ENCODE data around the gene HDAC9. TPM values are rescaled to one million over a fixed set of nuclear protein-coding genes. Genes with fewer than 3 reads are reported as not detected.

Gene HDAC9
- total RNA-seq, 4 donors from 2014 or later, result 10.3 to 48.4 (median 12.2) TPM

DNA sequence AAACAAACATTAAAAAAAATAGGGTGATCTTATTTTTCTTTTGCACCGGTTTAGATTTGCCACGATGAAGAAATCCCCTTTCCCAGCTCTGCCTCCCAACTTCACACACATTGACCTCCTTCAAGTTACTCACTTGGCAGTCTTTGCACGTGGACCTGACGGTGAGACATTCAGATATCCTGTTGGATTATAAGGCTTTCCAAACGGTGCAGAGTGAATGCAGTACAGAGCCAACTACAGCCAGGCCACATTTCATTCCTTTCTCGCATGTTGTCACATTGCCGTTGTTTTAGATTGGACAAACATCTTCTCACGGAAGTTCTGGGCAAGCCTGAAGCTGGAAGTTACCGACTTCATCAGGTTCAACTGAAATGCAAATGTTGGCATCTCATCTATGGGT is 159.2 kb downstream of the HDAC9 start:
- Histone ChIP-seq H3K36me3 (no peaks in the 10 kb centered on the region), H3K4me1 (peaks cover 0 to 9% (median 3%) of the 10 kb centered on the region in 4 donors), H3K9me3 (no peaks in the 10 kb centered on the region), H3K27me3 (no peaks in the 10 kb centered on the region), H3K27ac (no peak overlapping the region), H3K4me3 (no peak overlapping the region)
- DNase-seq (ENCODE audit: low spot score in 2 of 2), result no peak
- WGBS, 2 donors, result 85 to 90% methylated on average over 9 of the region's 9 CpGs
- TF ChIP-seq EP300 (IDR thresholded peaks at IDR 0.05), result no peak
- TF ChIP-seq, protein P1, sequence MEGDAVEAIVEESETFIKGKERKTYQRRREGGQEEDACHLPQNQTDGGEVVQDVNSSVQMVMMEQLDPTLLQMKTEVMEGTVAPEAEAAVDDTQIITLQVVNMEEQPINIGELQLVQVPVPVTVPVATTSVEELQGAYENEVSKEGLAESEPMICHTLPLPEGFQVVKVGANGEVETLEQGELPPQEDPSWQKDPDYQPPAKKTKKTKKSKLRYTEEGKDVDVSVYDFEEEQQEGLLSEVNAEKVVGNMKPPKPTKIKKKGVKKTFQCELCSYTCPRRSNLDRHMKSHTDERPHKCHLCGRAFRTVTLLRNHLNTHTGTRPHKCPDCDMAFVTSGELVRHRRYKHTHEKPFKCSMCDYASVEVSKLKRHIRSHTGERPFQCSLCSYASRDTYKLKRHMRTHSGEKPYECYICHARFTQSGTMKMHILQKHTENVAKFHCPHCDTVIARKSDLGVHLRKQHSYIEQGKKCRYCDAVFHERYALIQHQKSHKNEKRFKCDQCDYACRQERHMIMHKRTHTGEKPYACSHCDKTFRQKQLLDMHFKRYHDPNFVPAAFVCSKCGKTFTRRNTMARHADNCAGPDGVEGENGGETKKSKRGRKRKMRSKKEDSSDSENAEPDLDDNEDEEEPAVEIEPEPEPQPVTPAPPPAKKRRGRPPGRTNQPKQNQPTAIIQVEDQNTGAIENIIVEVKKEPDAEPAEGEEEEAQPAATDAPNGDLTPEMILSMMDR (IDR thresholded peaks at IDR 0.05), result no peak
- TF ChIP-seq POLR2A (IDR thresholded peaks at IDR 0.05), result no peak

DNA sequence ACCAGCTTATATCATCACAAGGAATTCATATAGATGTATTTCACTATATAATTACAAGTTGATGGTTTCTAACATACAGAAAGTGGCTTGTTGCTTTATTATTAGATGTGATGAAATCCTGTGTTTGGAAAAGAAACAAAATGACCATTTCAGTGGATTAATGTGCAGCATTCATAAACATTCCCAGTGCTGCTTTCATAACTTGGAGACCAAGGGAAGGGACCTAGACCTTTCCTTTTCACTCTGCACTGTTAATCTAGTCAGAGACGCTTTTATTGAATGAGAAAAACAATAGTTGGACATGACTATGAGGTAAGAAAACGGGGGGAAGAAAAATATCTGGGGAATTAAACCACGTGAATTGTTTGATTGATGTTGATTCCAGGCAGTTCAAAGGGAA is 160.0 kb downstream of the HDAC9 start:
- DNase-seq (ENCODE audit: low spot score in 2 of 2), result no peak
- Histone ChIP-seq H3K9me3 (no peaks in the 10 kb centered on the region), H3K27me3 (no peaks in the 10 kb centered on the region), H3K4me3 (no peak overlapping the region), H3K36me3 (no peaks in the 10 kb centered on the region), H3K4me1 (peaks cover 0 to 9% (median 3%) of the 10 kb centered on the region in 4 donors), H3K27ac (peak overlapping the region in 1 of 4 donors; percentile 19)
- 26% methylated on average over 3 of the region's 3 CpGs for WGBS, 2 donors
- TF ChIP-seq, protein P1 (IDR thresholded peaks at IDR 0.05), result no peak
- TF ChIP-seq POLR2A (IDR thresholded peaks at IDR 0.05), result no peak
- TF ChIP-seq EP300 (IDR thresholded peaks at IDR 0.05), result no peak

DNA sequence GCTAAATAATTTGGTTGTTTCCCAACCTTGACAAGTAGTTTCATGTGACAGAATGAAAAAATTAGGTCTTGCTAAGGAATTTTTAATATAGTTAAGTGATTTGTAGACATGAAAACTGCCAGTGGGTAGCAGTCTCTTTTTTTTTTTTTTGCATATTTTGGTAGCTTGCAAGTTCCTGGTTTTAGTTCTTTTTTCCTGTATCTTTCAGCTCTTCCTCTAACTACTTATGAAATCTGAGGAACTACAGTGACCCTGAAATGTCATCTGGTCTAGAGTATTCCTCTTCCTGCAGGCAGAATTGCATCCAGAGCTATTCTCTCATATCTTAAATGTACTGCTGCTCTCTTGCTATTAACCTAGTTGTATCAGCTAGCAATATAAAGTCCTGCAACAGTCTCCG is 160.4 kb downstream of the HDAC9 start:
- Histone ChIP-seq H3K27me3 (no peaks in the 10 kb centered on the region), H3K4me1 (peaks cover 0 to 9% (median 3%) of the 10 kb centered on the region in 4 donors), H3K36me3 (no peaks in the 10 kb centered on the region), H3K27ac (peak overlapping the region in 1 of 4 donors; percentile 19), H3K9me3 (no peaks in the 10 kb centered on the region), H3K4me3 (no peak overlapping the region)
- TF ChIP-seq, protein P1 (IDR thresholded peaks at IDR 0.05), result no peak
- TF ChIP-seq EP300 (IDR thresholded peaks at IDR 0.05) (no peak), POLR2A (IDR thresholded peaks at IDR 0.05) (no peak)
- 80 to 96% methylated on average over 1 of the region's 1 CpG for WGBS, 2 donors
- DNase-seq (ENCODE audit: low spot score in 2 of 2), result no peak

- H3K4me1 ChIP-seq, result peaks cover 0 to 9% (median 3%) of the 10 kb centered on the region in 4 donors
- no peak for TF ChIP-seq EP300 (IDR thresholded peaks at IDR 0.05)
- TF ChIP-seq, protein P1 (IDR thresholded peaks at IDR 0.05), result no peak
- TF ChIP-seq POLR2A (IDR thresholded peaks at IDR 0.05), result no peak
- H3K9me3 ChIP-seq, result no peaks in the 10 kb centered on the region
- no peaks in the 10 kb centered on the region for H3K27me3 ChIP-seq
- H3K36me3 ChIP-seq, result no peaks in the 10 kb centered on the region
- H3K4me3 ChIP-seq, result no peak overlapping the region
- DNase-seq (ENCODE audit: low spot score in 2 of 2), result no peak
- no peak overlapping the region for H3K27ac ChIP-seq
Measured at GRCh38 chr7:18656362-18656761, 160.8 kb downstream of the HDAC9 start.

DNA sequence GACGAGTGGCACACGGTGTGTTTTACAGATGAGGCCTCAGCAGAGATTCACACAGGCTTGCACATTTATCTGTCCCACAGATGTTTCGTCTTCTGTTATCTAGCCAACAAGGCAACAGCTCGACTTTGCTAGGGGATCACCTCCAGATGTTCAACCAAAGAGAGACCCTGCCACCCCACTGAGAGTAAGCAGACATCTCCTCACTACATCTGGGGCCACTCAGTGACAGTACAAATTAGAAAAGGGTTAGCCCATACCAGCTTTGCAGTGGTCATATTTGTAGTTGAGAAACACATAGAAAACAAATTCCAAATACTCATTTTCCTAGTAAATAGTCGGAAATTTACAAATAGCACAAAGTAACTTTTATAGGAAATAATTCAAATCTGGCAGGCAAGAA is 164.2 kb downstream of the HDAC9 start:
- DNase-seq (ENCODE audit: low spot score in 2 of 2), result no peak
- 82 to 88% methylated on average over 5 of the region's 5 CpGs for WGBS, 2 donors
- Histone ChIP-seq H3K4me3 (no peak overlapping the region), H3K27ac (no peak overlapping the region), H3K27me3 (no peaks in the 10 kb centered on the region), H3K4me1 (peaks cover 0 to 9% (median 3%) of the 10 kb centered on the region in 4 donors), H3K36me3 (no peaks in the 10 kb centered on the region), H3K9me3 (no peaks in the 10 kb centered on the region)
- no peak for TF ChIP-seq POLR2A (IDR thresholded peaks at IDR 0.05)
- TF ChIP-seq, protein P1 (IDR thresholded peaks at IDR 0.05), result no peak
- no peak for TF ChIP-seq EP300 (IDR thresholded peaks at IDR 0.05)
